ENCODE results near the gene F2RL1.

Gene F2RL1

DNA sequence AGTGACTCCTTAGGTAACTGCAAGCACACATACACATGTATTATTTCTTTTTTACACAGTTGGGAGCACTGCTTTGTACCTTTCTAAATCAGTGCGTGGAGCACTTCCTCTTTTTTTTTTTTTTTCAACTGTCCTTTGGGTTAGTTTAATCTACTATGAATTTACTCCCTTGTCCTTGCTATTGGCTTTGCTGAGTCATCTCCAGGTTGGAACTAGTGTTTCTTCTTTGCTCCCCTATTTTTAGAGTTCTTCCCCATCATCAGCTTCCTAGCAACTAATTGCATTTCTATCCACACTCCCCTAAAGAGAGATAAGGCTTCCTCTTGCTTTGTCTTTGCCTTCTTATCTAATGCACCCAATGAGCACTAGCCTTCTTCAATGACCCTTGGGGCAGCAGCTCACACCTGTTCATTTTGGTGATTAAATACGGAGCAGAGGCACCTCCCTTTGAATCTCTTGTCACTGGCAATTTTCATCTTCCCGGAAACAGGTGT is 55.3 kb downstream of the F2RL1 start:
- DNase-seq (ENCODE audit: low read depth, low spot score) = no peak
- TF ChIP-seq, protein P1, sequence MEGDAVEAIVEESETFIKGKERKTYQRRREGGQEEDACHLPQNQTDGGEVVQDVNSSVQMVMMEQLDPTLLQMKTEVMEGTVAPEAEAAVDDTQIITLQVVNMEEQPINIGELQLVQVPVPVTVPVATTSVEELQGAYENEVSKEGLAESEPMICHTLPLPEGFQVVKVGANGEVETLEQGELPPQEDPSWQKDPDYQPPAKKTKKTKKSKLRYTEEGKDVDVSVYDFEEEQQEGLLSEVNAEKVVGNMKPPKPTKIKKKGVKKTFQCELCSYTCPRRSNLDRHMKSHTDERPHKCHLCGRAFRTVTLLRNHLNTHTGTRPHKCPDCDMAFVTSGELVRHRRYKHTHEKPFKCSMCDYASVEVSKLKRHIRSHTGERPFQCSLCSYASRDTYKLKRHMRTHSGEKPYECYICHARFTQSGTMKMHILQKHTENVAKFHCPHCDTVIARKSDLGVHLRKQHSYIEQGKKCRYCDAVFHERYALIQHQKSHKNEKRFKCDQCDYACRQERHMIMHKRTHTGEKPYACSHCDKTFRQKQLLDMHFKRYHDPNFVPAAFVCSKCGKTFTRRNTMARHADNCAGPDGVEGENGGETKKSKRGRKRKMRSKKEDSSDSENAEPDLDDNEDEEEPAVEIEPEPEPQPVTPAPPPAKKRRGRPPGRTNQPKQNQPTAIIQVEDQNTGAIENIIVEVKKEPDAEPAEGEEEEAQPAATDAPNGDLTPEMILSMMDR (IDR thresholded peaks at IDR 0.05; ENCODE audit: insufficient read depth, low read length, missing control alignments) = no peak
- no peak overlapping the region for H3K4me3 ChIP-seq (ENCODE audit: low read depth, low read length)
- POLR2A ChIA-PET = interaction anchor here (0.7 kb wide), 1 partner anchor 622 kb away, joined by 3 read pairs; no protein-coding TSS in a partner anchor
- CTCF ChIA-PET = interaction anchor here (1.3 to 3.4 kb wide), 2 partner anchors 142 to 203 kb away, joined by 4 to 22 read pairs; no protein-coding TSS in a partner anchor

All from AG04449 (cell line).